ENCODE measurements around the gene MRPL17.

- no peak for TF ChIP-seq CTCF (IDR thresholded peaks at IDR 0.05; ENCODE audit: low read depth, low read length)
- no peak for TF ChIP-seq EZH2phosphoT487 (IDR thresholded peaks at IDR 0.05; ENCODE audit: low read depth)
Measured at GRCh38 chr11:6673523-6674218, 9.5 kb downstream of the MRPL17 start.

Measured in OCI-LY3 (cell line).